GM19043 (cell line): ENCODE results near the gene SYT12.

Experiments used
- ATAC-seq: cut with Tn5 transposase; IDR thresholded peaks from one replicate; pipeline ENCODE4 v1.9.1; 2021; ENCODE audit warnings: low read depth; ENCODE audit not compliant: unreplicated experiment

The SYT12 gene

GRCh38 chr11:67054836-67055523, 32.0 kb downstream of the SYT12 start:
- ATAC-seq, result no peak

GRCh38 chr11:67055812-67056211, 32.9 kb downstream of the SYT12 start:
- ATAC-seq, result no peak

- ATAC-seq, result no peak
These were observed 33.6 kb downstream of the SYT12 start, which contains the start of gene RHOD for GRCh38 chr11:67056267-67057204. Gene RHOD (plus strand): TSS chr11:67056847. CDS start chr11:67056903, 56 bp downstream.

- no peak for ATAC-seq
These were observed 34.3 kb downstream of the SYT12 start for GRCh38 chr11:67057205-67057672.

GRCh38 chr11:67058506-67058905, 35.6 kb downstream of the SYT12 start:
- ATAC-seq, result no peak

- no peak for ATAC-seq
These were observed 36.7 kb downstream of the SYT12 start for GRCh38 chr11:67059671-67060070.

- no peak for ATAC-seq
These were observed 37.2 kb downstream of the SYT12 start for GRCh38 chr11:67060111-67060522.

- no peak for ATAC-seq
These were observed 39.8 kb downstream of the SYT12 start for GRCh38 chr11:67062526-67063373.

GRCh38 chr11:67066333-67066709, 43.4 kb downstream of the SYT12 start:
- ATAC-seq, result no peak

GRCh38 chr11:67071420-67072284, 48.7 kb downstream of the SYT12 start:
- no peak for ATAC-seq

GRCh38 chr11:67072295-67072694, 49.4 kb downstream of the SYT12 start:
- no peak for ATAC-seq

GRCh38 chr11:67073908-67074307, 51.0 kb downstream of the SYT12 start:
- no peak for ATAC-seq

GRCh38 chr11:67076202-67076601, 53.3 kb downstream of the SYT12 start:
- ATAC-seq, result no peak

- no peak for ATAC-seq
These were observed 56.3 kb downstream of the SYT12 start for GRCh38 chr11:67079065-67079705.

- no peak for ATAC-seq
These were observed 59.3 kb downstream of the SYT12 start for GRCh38 chr11:67082071-67082791.

GRCh38 chr11:67083786-67084366, 60.9 kb downstream of the SYT12 start:
- ATAC-seq, result no peak

- ATAC-seq, result no peak
These were observed 62.7 kb downstream of the SYT12 start for GRCh38 chr11:67085617-67086016.

GRCh38 chr11:67090717-67091116, 67.8 kb downstream of the SYT12 start:
- no peak for ATAC-seq
